Mammary epithelial cell (primary cell): ENCODE measurements around the gene TEAD3.

Source experiments
- CTCF ChIP-seq, 2 donors: IDR thresholded peaks in 1 of 2; conservative IDR thresholded peaks in 1 of 2; 2 replicates each; pipeline ENCODE4 v1.5.1; 2011 to 2012; ENCODE audit warnings: inconsistent platforms in 2 of 2, low read length in 2 of 2, mild to moderate bottlenecking in 2 of 2, control low read depth in 1 of 2, low read depth in 1 of 2; ENCODE audit not compliant: insufficient read depth in 1 of 2; ENCODE audit errors: extremely low read depth in 1 of 2
- EZH2 ChIP-seq: IDR thresholded peaks from 2 replicates; pipeline ENCODE4 v1.6.1; 2012; ENCODE audit warnings: low read length, inconsistent platforms, borderline replicate concordance

GRCh38 chr6:35518566-35519312 is 21.9 kb upstream of the TEAD3 start:
- TF ChIP-seq CTCF (conservative IDR thresholded peaks at IDR 0.05 in 1 of 2, IDR thresholded peaks at IDR 0.05 in 1 of 2; ENCODE audit: extremely low read depth in 1 of 2, insufficient read depth in 1 of 2, low read depth in 1 of 2, low read length in 2 of 2) (no peak), EZH2 (no peak)
